ENCODE data around the gene TNPO2.
A peak's percentile ranks its signal among the peaks of the same experiment; 100 is the strongest.
"Not testable (repeated sequence)": the region's sequence is repeated elsewhere in the genome, so short reads cannot be mapped to it uniquely, and the experiment has no call there.

The TNPO2 gene

DNA sequence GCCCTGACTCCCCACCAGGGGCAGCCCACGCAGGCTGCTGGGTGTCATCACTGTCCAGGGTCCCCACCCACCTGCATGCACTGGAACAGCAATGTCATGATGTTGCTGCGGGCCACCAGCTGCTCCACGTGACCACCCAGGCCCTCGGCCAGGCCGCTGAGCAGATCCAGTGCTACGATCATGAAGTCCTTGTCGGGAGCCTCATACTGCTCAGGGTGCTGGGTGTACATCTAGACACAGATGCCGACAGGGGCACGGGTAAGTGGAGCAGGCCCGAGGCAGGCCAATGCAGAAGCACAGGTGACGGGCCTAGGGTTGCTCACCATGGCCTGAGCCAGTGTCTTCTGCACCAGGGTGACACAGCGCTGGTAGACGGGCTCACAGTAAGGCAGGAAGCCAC lies 18.6 kb downstream of the TNPO2 start:
- DNase-seq = no peak

DNA sequence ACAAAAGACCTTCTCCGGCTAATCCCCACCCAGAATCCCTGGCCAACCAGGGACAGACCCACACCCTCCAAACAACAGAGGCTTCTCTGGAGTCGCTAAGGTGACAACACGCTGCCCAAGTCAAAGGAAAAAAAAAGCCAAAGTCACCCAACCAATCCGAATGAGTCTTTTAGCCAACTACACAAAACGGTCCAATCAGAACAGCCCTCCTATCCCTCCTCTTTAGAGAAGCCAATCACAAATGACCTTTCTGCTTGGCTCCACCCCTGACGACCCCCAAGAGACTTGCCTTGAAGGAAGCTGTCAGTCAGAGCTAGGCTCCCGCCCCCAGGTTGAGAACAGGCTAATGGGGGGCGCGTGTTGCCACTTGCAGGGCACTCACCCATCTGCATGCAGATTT lies 20.7 kb downstream of the TNPO2 start:
- DNase-seq = peak in 1 of 4 experiments; percentile 6

GRCh38 chr19:12701596-12702282 lies 22.0 kb downstream of the TNPO2 start:
- DNase-seq = no peak

DNA sequence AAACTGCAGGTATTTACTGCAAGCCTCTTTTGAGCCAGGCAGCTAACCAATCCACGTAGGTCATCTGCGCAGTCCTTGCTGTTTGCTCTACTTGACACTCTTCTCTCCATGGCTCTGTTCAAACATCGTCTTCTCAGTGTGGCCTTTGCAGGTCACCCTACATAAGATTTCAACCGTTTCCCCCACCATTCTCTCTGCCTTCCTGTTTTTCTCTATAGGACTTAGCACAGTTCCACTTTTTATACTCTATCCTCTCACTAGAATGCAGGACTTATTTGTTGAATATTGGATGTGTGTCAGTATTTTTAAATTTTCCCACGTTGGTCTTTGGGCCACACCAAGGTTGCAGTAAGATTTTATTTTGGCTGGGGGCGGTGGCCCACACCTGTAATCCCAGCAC lies 25.6 kb downstream of the TNPO2 start:
- DNase-seq = no peak

GRCh38 chr19:12697425-12697824 lies 26.3 kb downstream of the TNPO2 start:
- DNase-seq = not testable (repeated sequence)

- DNase-seq = peak; percentile 97 to 99 (median 98)
These were observed 27.1 kb downstream of the TNPO2 start, which contains the start of gene FBXW9 for GRCh38 chr19:12696366-12697335. TSS of gene FBXW9 (minus strand) at chr19:12696631. CDS start at chr19:12696581, 50 bp downstream.

DNA sequence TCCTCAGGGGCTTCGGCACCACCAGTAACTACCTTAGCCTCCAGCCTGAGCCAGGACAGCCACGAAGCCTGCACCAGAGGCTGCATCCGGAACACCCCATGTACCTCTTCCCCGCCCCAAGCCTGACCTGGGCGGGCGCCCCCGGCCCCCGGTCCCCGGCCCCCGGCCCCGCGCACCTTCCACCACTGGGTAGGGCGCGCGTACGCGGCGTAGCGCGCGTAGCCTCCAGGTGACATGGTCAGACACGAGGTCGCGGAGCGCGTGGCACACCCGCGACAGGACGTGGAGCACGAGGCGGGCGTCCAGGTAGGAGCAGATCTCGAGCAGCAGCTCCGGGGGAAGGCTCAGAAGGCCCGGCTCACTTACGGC lies 27.8 kb downstream of the TNPO2 start:
- DNase-seq = peak in 1 of 4 experiments; percentile 18

GRCh38 chr19:12695514-12695913 lies 28.2 kb downstream of the TNPO2 start:
- no peak for DNase-seq

DNA sequence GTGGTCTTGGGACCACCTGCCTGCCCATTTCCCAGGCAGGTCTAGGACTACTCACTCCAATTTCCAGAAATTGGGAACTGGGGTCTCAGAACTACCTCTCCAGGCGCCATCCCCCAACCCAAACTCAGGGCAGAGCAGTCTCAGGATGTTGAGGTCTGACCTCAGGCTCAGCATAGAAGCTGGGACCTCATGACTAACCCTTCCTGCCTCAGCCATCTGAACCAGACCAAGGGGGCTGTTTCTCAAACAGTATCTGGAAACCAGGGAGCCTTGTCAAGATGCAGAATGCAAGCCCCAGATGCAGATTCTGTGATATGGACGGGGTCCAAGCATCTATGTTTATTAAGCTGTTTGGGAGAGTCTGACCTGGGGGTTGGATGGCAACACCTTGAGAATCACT lies 28.6 kb downstream of the TNPO2 start:
- no peak for DNase-seq

DNA sequence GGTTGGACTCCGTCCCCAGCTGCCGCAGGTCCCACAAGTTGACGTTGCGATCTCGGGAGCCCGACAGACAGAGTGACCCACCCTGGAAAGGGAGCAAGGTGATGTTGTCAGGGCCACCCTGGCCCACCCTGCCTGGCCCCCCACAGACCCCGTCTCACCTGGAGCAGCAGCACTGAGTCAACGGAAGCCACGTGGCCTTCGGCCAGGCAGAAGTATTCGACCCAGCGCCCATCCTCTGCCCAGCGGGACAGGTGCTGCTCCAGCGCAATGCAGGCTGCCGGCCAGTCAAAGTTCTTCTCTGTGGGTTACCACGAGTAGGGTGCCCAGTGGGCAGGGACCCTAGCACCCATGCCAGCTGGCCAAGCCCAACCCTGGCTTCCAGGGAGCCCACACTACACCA lies 29.1 kb downstream of the TNPO2 start:
- no peak for DNase-seq

- no peak for DNase-seq
These were observed 30.8 kb downstream of the TNPO2 start for GRCh38 chr19:12692960-12693359.

DNA sequence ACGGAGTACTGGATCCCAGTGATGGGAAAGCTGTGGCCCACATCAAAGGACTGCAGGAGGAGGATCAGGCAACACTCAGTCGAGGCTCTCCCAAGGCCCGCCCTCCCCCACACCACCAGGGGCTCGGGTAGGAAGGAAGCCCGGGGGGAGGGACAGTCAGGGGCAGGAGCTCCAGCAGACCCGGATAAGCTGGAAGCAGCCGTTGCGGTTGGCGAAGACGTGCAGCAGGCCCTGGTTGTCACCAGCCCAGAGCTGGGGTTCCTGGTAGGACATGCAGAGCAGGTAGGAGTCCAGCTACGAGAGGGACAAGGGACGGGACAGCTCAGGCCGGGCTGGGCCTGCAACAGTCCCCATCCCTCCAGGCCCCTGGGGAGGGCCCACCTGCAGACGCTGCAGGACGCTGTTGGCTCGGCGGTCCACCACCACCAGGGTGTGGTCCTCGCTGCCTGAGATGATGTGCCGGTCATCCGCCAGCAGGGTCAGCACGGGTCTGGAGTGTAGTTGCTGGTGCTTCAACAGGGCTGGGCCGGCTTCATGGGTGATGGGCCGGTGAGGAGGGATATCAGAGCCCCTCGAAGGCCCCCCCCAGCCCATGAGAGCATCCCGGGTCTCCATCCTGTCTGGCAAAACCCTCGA lies 34.0 kb downstream of the TNPO2 start:
- no peak for DNase-seq

DNA sequence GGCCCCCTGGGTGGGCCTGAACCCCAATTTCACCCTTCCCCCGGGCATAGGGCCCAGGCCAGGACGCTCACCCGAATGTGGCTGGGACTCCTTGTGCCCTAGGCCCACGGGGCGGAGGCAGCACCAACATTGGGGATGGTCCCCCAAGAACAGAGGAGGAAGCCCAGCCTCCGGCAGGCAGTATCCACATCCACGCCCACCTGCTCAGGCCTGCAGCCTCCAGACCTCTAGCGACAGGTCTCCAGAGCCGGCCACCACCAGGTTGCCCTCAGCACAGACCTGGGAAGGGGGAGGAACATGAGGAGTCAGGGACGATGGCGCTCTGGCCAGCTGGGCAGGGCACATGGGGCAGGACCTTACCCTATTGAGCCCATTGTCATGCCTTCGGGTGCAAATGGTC lies 34.7 kb downstream of the TNPO2 start:
- no peak for DNase-seq

GRCh38 chr19:12687496-12688196 lies 36.1 kb downstream of the TNPO2 start, which contains the start of gene GNG14:
TSS of gene GNG14 (plus strand) at chr19:12687998. CDS start at chr19:12688049, 51 bp downstream.
- no peak for DNase-seq

- DNase-seq = no peak
These were observed 37.9 kb downstream of the TNPO2 start for GRCh38 chr19:12685831-12686230.

DNA sequence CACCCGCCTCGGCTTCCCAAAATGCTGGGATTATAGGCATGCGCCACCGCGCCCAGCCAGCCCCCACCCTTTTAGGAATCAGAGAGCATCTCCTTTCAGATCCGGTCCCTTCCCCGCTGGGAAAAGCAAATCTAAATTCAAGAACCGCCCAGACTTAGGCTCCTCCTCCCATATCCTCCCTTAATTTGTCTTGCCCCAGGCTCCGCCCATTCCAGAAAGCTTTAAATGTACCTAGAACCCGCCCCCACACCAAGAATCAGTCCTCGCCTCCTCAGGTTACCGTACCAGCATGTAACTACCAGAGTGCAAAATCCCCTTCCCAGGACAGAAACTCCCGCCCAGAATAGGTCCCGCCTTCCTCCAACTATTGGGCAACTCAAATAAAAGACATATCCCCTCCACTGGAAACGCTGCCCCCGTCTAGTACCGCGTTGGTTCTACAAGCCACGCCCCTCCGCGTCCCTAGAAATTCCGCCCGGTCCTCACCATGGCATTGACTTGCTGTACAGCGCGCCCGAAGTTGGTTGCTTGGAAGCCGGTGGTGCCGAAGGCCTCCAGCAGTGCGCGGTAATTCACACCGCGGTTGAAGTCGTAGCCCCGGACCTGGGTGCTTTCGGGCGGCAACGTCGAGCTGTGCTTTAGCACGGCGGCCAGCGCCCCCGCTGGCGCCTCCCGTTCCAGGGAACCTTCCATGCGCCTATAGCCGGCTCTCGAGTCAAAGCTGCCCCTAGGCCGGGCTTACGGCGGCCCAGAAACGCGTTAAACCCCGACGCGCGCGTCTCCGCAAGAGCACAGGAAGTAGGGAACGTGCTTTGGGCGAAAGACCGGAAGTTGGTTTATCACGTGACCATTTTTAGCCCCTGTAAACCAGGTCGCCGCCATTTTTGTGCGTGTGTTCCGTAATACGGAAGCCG lies 42.4 kb downstream of the TNPO2 start, which contains the start of gene DHPS:
Gene DHPS, minus strand, starts transcription at position 807 of the 914 bp plus-strand sequence. Its CDS starts 114 bp downstream, at position 693.
- peak; percentile 96 to 99 (median 98) for DNase-seq

GRCh38 chr19:12680034-12680433 lies 43.7 kb downstream of the TNPO2 start:
- DNase-seq = no peak

GRCh38 chr19:12678039-12678438 lies 45.7 kb downstream of the TNPO2 start:
- DNase-seq = not testable (repeated sequence)

DNA sequence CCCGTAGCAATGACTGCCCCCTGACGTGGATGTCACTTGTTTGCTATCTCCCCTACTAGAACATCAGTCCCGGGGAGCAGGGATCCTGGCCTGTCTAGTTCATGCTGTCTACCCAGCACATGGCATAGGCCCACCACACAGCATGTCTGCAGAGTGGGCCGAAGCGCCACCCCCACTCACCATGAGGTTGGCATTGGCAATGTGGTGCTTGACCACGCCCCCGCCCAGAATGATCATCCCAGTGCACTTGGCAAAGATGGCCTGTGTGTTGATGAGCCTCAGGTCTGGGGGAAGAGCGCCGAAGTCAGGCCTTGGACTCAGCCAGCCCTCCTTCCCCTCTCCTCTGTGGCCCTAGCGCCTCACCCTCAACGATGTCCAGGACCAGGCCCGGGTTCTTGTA lies 46.8 kb downstream of the TNPO2 start:
- DNase-seq = no peak

- DNase-seq = peak; percentile 83 to 92 (median 86)
These were observed 47.3 kb downstream of the TNPO2 start for GRCh38 chr19:12676384-12676792.

- DNase-seq = no peak
These were observed 47.8 kb downstream of the TNPO2 start for GRCh38 chr19:12675940-12676339.
